ENCODE measurements around the gene COL4A1.

The COL4A1 gene

GRCh38 chr13:110217811-110218210 is 89.1 kb downstream of the COL4A1 start:
- H3K36me3 ChIP-seq (replicated peaks; ENCODE audit: insufficient read depth, low read length) = no peaks in the 10 kb centered on the region
- H3K9me2 ChIP-seq (replicated peaks; ENCODE audit: insufficient read depth, low read length) = no peaks in the 10 kb centered on the region
- no peak overlapping the region for H3K4me2 ChIP-seq (ENCODE audit: low read depth, low read length)
- H3K27ac ChIP-seq (ENCODE audit: low read length) = no peak overlapping the region
- H3K27me3 ChIP-seq (replicated peaks; ENCODE audit: insufficient read depth, low read length) = no peaks in the 10 kb centered on the region
- no peaks in the 10 kb centered on the region for H3K9me3 ChIP-seq (replicated peaks; ENCODE audit: insufficient read depth, low read length)
- DNase-seq = no peak
- no peaks in the 10 kb centered on the region for H3K4me1 ChIP-seq (ENCODE audit: low read length)
- no peaks in the 10 kb centered on the region for H3K79me2 ChIP-seq (ENCODE audit: low read length)
- no peak overlapping the region for H3K9ac ChIP-seq (ENCODE audit: low read length)
- no peaks in the 10 kb centered on the region for H3F3A ChIP-seq (ENCODE audit: insufficient read depth, low read length)
- TF ChIP-seq EZH2phosphoT487 (IDR thresholded peaks at IDR 0.05; ENCODE audit: low read length) (no peak), CTCF (IDR thresholded peaks at IDR 0.05; ENCODE audit: low read length) (no peak)
- no peaks in the 10 kb centered on the region for H4K20me1 ChIP-seq (ENCODE audit: insufficient read depth, low read length)
- H3K4me3 ChIP-seq (ENCODE audit: low read length) = no peak overlapping the region
- no peak overlapping the region for H2AFZ ChIP-seq (ENCODE audit: low read length)

- H3K79me2 ChIP-seq (ENCODE audit: low read length) = no peaks in the 10 kb centered on the region
Observed at GRCh38 chr13:110217085-110217484, 89.9 kb downstream of the COL4A1 start.

GRCh38 chr13:110216398-110217041 is 90.4 kb downstream of the COL4A1 start:
- no peaks in the 10 kb centered on the region for H3K9me3 ChIP-seq (replicated peaks; ENCODE audit: insufficient read depth, low read length)
- no peaks in the 10 kb centered on the region for H3K79me2 ChIP-seq (ENCODE audit: low read length)
- H3K27me3 ChIP-seq (replicated peaks; ENCODE audit: insufficient read depth, low read length) = no peaks in the 10 kb centered on the region
- H3K9ac ChIP-seq (ENCODE audit: low read length) = no peak overlapping the region
- no peaks in the 10 kb centered on the region for H3F3A ChIP-seq (ENCODE audit: insufficient read depth, low read length)
- no peak for TF ChIP-seq EZH2 (optimal IDR thresholded peaks at IDR 0.05; ENCODE audit: low read depth, low read length)
- TF ChIP-seq EZH2phosphoT487 (IDR thresholded peaks at IDR 0.05; ENCODE audit: low read length) = no peak
- TF ChIP-seq CTCF (IDR thresholded peaks at IDR 0.05; ENCODE audit: low read length) = no peak
- H3K9me2 ChIP-seq (replicated peaks; ENCODE audit: insufficient read depth, low read length) = no peaks in the 10 kb centered on the region
- no peak for DNase-seq
- H3K36me3 ChIP-seq (replicated peaks; ENCODE audit: insufficient read depth, low read length) = no peaks in the 10 kb centered on the region
- H3K27ac ChIP-seq (ENCODE audit: low read length) = no peak overlapping the region
- H3K4me3 ChIP-seq (ENCODE audit: low read length) = no peak overlapping the region
- no peak overlapping the region for H2AFZ ChIP-seq (ENCODE audit: low read length)
- H3K4me1 ChIP-seq (ENCODE audit: low read length) = no peaks in the 10 kb centered on the region
- no peak overlapping the region for H3K4me2 ChIP-seq (ENCODE audit: low read depth, low read length)
- no peaks in the 10 kb centered on the region for H4K20me1 ChIP-seq (ENCODE audit: insufficient read depth, low read length)

More at GRCh38 chr13:110217085-110217484, 89.9 kb downstream of the COL4A1 start:
- no peaks in the 10 kb centered on the region for H4K20me1 ChIP-seq (ENCODE audit: insufficient read depth, low read length)
- no peak overlapping the region for H3K4me3 ChIP-seq (ENCODE audit: low read length)
- H3K9ac ChIP-seq (ENCODE audit: low read length) = no peak overlapping the region
- no peaks in the 10 kb centered on the region for H3K9me2 ChIP-seq (replicated peaks; ENCODE audit: insufficient read depth, low read length)
- H3K36me3 ChIP-seq (replicated peaks; ENCODE audit: insufficient read depth, low read length) = no peaks in the 10 kb centered on the region
- no peak overlapping the region for H3K4me2 ChIP-seq (ENCODE audit: low read depth, low read length)
- H2AFZ ChIP-seq (ENCODE audit: low read length) = no peak overlapping the region
- DNase-seq = no peak
- TF ChIP-seq EZH2 (optimal IDR thresholded peaks at IDR 0.05; ENCODE audit: low read depth, low read length) (no peak), CTCF (IDR thresholded peaks at IDR 0.05; ENCODE audit: low read length) (no peak), EZH2phosphoT487 (IDR thresholded peaks at IDR 0.05; ENCODE audit: low read length) (no peak)
- H3K27ac ChIP-seq (ENCODE audit: low read length) = no peak overlapping the region
- H3K9me3 ChIP-seq (replicated peaks; ENCODE audit: insufficient read depth, low read length) = no peaks in the 10 kb centered on the region
- no peaks in the 10 kb centered on the region for H3F3A ChIP-seq (ENCODE audit: insufficient read depth, low read length)
- no peaks in the 10 kb centered on the region for H3K4me1 ChIP-seq (ENCODE audit: low read length)
- no peaks in the 10 kb centered on the region for H3K27me3 ChIP-seq (replicated peaks; ENCODE audit: insufficient read depth, low read length)

Data from MM.1S (cell line).